ENCODE results near the gene CHSY3. TPM values are rescaled to one million over a fixed set of nuclear protein-coding genes. Genes with fewer than 3 reads are reported as not detected.
A peak's percentile ranks its signal among the peaks of the same experiment; 100 is the strongest.
"Not testable (repeated sequence)": the region's sequence is repeated elsewhere in the genome, so short reads cannot be mapped to it uniquely, and the experiment has no call there.

CHSY3 gene
- polyA plus RNA-seq, 10 donors = 4.3 to 7.2 (median 5.6) TPM

- DNase-seq = peak; percentile 20 to 63 (median 38)
Observed at GRCh38 chr5:130155345-130156011, 251.2 kb downstream of the CHSY3 start.

- no peak for DNase-seq
Observed at GRCh38 chr5:130158036-130158435, 253.8 kb downstream of the CHSY3 start.

- no peak for DNase-seq
Observed at GRCh38 chr5:130159968-130160367, 255.7 kb downstream of the CHSY3 start.

- no peak for DNase-seq
Observed at GRCh38 chr5:130164966-130165365, 260.7 kb downstream of the CHSY3 start.

GRCh38 chr5:130166839-130167490 lies 262.7 kb downstream of the CHSY3 start:
- no peak for DNase-seq

GRCh38 chr5:130168211-130168610 lies 263.9 kb downstream of the CHSY3 start:
- DNase-seq = peak in 2 of 3 donors; percentile 34 to 41

GRCh38 chr5:130171699-130172098 lies 267.4 kb downstream of the CHSY3 start:
- DNase-seq = no peak

GRCh38 chr5:130183115-130183514 lies 278.9 kb downstream of the CHSY3 start:
- no peak for DNase-seq

GRCh38 chr5:130189961-130190360 lies 285.7 kb downstream of the CHSY3 start:
- DNase-seq = no peak

GRCh38 chr5:130198927-130199326 lies 294.7 kb downstream of the CHSY3 start:
- DNase-seq = peak in 1 of 3 donors; percentile 2

GRCh38 chr5:130206686-130207085 lies 302.4 kb downstream of the CHSY3 start:
- no peak for DNase-seq

GRCh38 chr5:130213607-130214006 lies 309.3 kb downstream of the CHSY3 start:
- DNase-seq = no peak

GRCh38 chr5:130216286-130216685 lies 312.0 kb downstream of the CHSY3 start:
- peak; percentile 15 to 47 (median 34) for DNase-seq

GRCh38 chr5:130222573-130222972 lies 318.3 kb downstream of the CHSY3 start:
- DNase-seq = peak in 2 of 3 donors; percentile 4 to 23

GRCh38 chr5:130226556-130226955 lies 322.3 kb downstream of the CHSY3 start:
- not testable (repeated sequence) for DNase-seq

- DNase-seq = no peak
Observed at GRCh38 chr5:130227699-130228098, 323.4 kb downstream of the CHSY3 start.

GRCh38 chr5:130231786-130232185 lies 327.5 kb downstream of the CHSY3 start:
- DNase-seq = no peak

GRCh38 chr5:130234816-130235215 lies 330.6 kb downstream of the CHSY3 start:
- DNase-seq = no peak

Other genes with a start within 250 kb of the CHSY3 start
- gene MINAR2, start 156.4 kb upstream of the CHSY3 start, polyA plus RNA-seq (ENCODE audit: insufficient read length in 10 of 10) = under 1 TPM; 0.10 to 0.48 (median 0.18) TPM

Data from muscle of back (tissue), 11 donors.